HCT116 (cell line): ENCODE data around the gene ASMTL. TPM values are rescaled to one million over a fixed set of nuclear protein-coding genes. Genes with fewer than 3 reads are reported as not detected.

Source experiments
- ATAC-seq: fragments of 200-7000 bp; cut with Tn5 transposase; 2 replicates; pipeline ENCODE4 v1.9.1; 2020; ENCODE audit warnings: mild to moderate bottlenecking, moderate library complexity
- BruUV-seq: library from RNA; stranded (reverse); fragments of 400-500 nt; replicated peaks from 2 replicates; lab custom pipeline; 2021; lab: Mats Ljungman, UMichigan
- CTCF ChIA-PET: fragments of 300-600 bp; sonication (Branson Sonifier 250); formaldehyde crosslinking; loops from one replicate; lab custom pipeline; 2021; ENCODE audit warnings: antibody characterized with exemption; lab: Charles Lee
- POLR2A ChIA-PET: fragments of 300-600, 350-600 bp; sonication (Branson Sonifier 250); formaldehyde crosslinking; loops from one replicate; lab custom pipeline; 2021; ENCODE audit warnings: antibody characterized with exemption; lab: Charles Lee
- RAD21 ChIA-PET, 2 experiments: fragments of 300-600 bp; sonication (Branson Sonifier 250); formaldehyde crosslinking; loops; one replicate each; lab custom pipeline; 2023; ENCODE audit warnings: low total read pairs in 2 of 2; ENCODE audit not compliant: uncharacterized antibody in 2 of 2, unreplicated experiment in 2 of 2, low non-redundant PET in 1 of 2; lab: Charles Lee
- DNase-seq: peaks from one replicate; pipeline ENCODE4 v3.0.0-alpha.2; 2010; ENCODE audit warnings: low read depth, low spot score
- H2AFZ ChIP-seq: fragments of 200-600 bp; shearing (Covaris generic), sonication (generic); 2 replicates; pipeline ENCODE4 v1.6.1; 2017; ENCODE audit warnings: low read depth, mixed run types, mixed read lengths, antibody characterized with exemption, low read length; ENCODE audit not compliant: poor library complexity, severe bottlenecking
- H3K27ac ChIP-seq: 2 replicates; pipeline ENCODE4 v1.5.1; 2012; ENCODE audit warnings: low read depth, low read length
- H3K27me3 ChIP-seq: fragments of 200-600 bp; sonication (generic); 2 replicates; pipeline ENCODE4 v1.6.1; 2016; ENCODE audit warnings: mixed run types, low read length, mixed read lengths; ENCODE audit not compliant: insufficient read depth
- H3K36me3 ChIP-seq, 2 experiments: fragments of 200-500 bp in 1 of 2; fragments of 200-600 bp in 1 of 2; sonication (Bioruptor generic) in 1 of 2; sonication (generic) in 1 of 2; 2 replicates each; pipeline versions ENCODE4 v1.5.1 to v1.6.1; 2014 to 2016; ENCODE audit warnings: low read length in 2 of 2, inconsistent platforms in 1 of 2, mixed read lengths in 1 of 2, mixed run types in 1 of 2; ENCODE audit not compliant: insufficient read depth in 2 of 2, control insufficient read depth in 1 of 2
- H3K4me1 ChIP-seq, 2 experiments: fragments of 200-600 bp in 1 of 2; sonication (generic) in 1 of 2; 2 replicates each; pipeline versions ENCODE4 v1.5.1 to v1.6.1; 2012 to 2017; ENCODE audit warnings: low read length in 2 of 2, inconsistent platforms in 1 of 2, mild to moderate bottlenecking in 1 of 2, mixed read lengths in 1 of 2, mixed run types in 1 of 2, moderate library complexity in 1 of 2; ENCODE audit not compliant: insufficient read depth in 2 of 2, control insufficient read depth in 1 of 2
- H3K4me2 ChIP-seq: fragments of 200-600 bp; sonication (generic); 2 replicates; pipeline ENCODE4 v1.6.1; 2017; ENCODE audit warnings: mixed run types, low read length, mixed read lengths
- H3K4me3 ChIP-seq, 2 experiments: fragments of 200-600 bp in 1 of 2; sonication (generic) in 1 of 2; replicated peaks in 1 of 2; 2 replicates each; pipeline ENCODE4 v1.5.1; 2011 to 2016; ENCODE audit warnings: low read length in 2 of 2, control low read depth in 1 of 2, low read depth in 1 of 2, mild to moderate bottlenecking in 1 of 2, mixed read lengths in 1 of 2, mixed run types in 1 of 2
- H3K79me2 ChIP-seq: fragments of 200-600 bp; sonication (generic); 2 replicates; pipeline ENCODE4 v1.6.1; 2017; ENCODE audit warnings: mild to moderate bottlenecking, mixed run types, low read length, moderate library complexity, mixed read lengths; ENCODE audit not compliant: insufficient read depth
- H3K9ac ChIP-seq: fragments of 200-600 bp; sonication (generic); 2 replicates; pipeline ENCODE4 v1.6.1; 2016; ENCODE audit warnings: low read length, mixed read lengths
- H3K9me2 ChIP-seq: fragments of 200-600 bp; sonication (generic), shearing (Covaris generic); 2 replicates; pipeline ENCODE4 v1.6.1; 2017; ENCODE audit warnings: mixed run types, mild to moderate bottlenecking, moderate library complexity; ENCODE audit not compliant: insufficient read depth
- H3K9me3 ChIP-seq, 2 experiments: fragments of 200-500 bp in 1 of 2; fragments of 200-600 bp in 1 of 2; sonication (Bioruptor generic) in 1 of 2; sonication (generic) in 1 of 2; 2 replicates each; pipeline ENCODE4 v1.6.1; 2014 to 2017; ENCODE audit warnings: low read length in 2 of 2, mixed read lengths in 2 of 2, inconsistent platforms in 1 of 2, low read depth in 1 of 2, mild to moderate bottlenecking in 1 of 2, mixed run types in 1 of 2, moderate library complexity in 1 of 2; ENCODE audit not compliant: control insufficient read depth in 1 of 2, insufficient read depth in 1 of 2
- H4K20me1 ChIP-seq: fragments of 200-600 bp; sonication (generic), shearing (Covaris generic); 2 replicates; pipeline ENCODE4 v1.6.1; 2017; ENCODE audit warnings: mixed run types, mild to moderate bottlenecking, moderate library complexity; ENCODE audit not compliant: insufficient read depth
- ATF3 ChIP-seq: IDR thresholded peaks from 2 replicates; pipeline ENCODE4 v1.6.1; 2012
- CBX3 ChIP-seq: IDR thresholded peaks from 2 replicates; pipeline ENCODE4 v1.6.1; 2012; ENCODE audit warnings: low read depth
- CTCF ChIP-seq, 3 experiments: fragments of 200-600 bp in 1 of 3; sonication (generic) in 1 of 3; IDR thresholded peaks in 2 of 3; conservative IDR thresholded peaks in 1 of 3; 2 replicates each; pipeline ENCODE4 v1.5.1; 2012 to 2017; ENCODE audit warnings: low read depth in 2 of 3, low read length in 2 of 3, antibody characterized with exemption in 1 of 3, borderline replicate concordance in 1 of 3, control low read depth in 1 of 3, mild to moderate bottlenecking in 1 of 3, mixed read lengths in 1 of 3, mixed run types in 1 of 3, moderate library complexity in 1 of 3; ENCODE audit not compliant: insufficient read depth in 1 of 3
- ELF1 ChIP-seq: IDR thresholded peaks from 2 replicates; pipeline ENCODE4 v1.6.1; 2012; ENCODE audit warnings: low read depth, borderline replicate concordance
- EZH2 ChIP-seq: fragments of 200-600 bp; sonication (generic); IDR thresholded peaks from 2 replicates; pipeline ENCODE4 v1.6.1; 2017; ENCODE audit warnings: antibody characterized with exemption, mixed run types
- JUND ChIP-seq: IDR thresholded peaks from 2 replicates; pipeline ENCODE4 v1.6.1; 2012
- MAX ChIP-seq: IDR thresholded peaks from 2 replicates; pipeline ENCODE4 v1.6.1; 2012
- POLR2A ChIP-seq: IDR thresholded peaks from 2 replicates; pipeline ENCODE4 v1.7.0; 2011; ENCODE audit warnings: borderline replicate concordance; ENCODE audit not compliant: insufficient read depth, insufficient read length; ENCODE audit errors: extremely low read depth
- RAD21 ChIP-seq: IDR thresholded peaks from 2 replicates; pipeline ENCODE4 v1.6.1; 2012; ENCODE audit warnings: low read depth, mild to moderate bottlenecking
- YY1 ChIP-seq: IDR thresholded peaks from 2 replicates; pipeline ENCODE4 v1.6.1; 2011; ENCODE audit warnings: low read length, low read depth, moderate library complexity, mild to moderate bottlenecking; ENCODE audit not compliant: insufficient replicate concordance; ENCODE audit errors: extremely low read depth
- ZBTB33 ChIP-seq: IDR thresholded peaks from 2 replicates; pipeline ENCODE4 v1.6.1; 2011; ENCODE audit warnings: mild to moderate bottlenecking, low read length, moderate library complexity; ENCODE audit not compliant: insufficient replicate concordance; ENCODE audit errors: extremely low read depth
- ZNF274 ChIP-seq: fragments of 200-500 bp; sonication (Bioruptor generic); IDR thresholded peaks from 2 replicates; pipeline ENCODE4 v1.6.1; 2014; ENCODE audit warnings: mild to moderate bottlenecking, low read depth, low read length, inconsistent platforms
- intact Hi-C: fragments of 100-400 bp; cut with micrococcal nuclease; formaldehyde crosslinking; loops from 2 replicates; pipeline ENCODE4 v1.10.0; 2022
- total RNA-seq: library from RNA; stranded (reverse); gene quantifications from one replicate; pipeline ENCODE4 v1.2.1, GENCODE V29; 2021; ENCODE audit not compliant: unreplicated experiment

Gene ASMTL
- total RNA-seq, 1 experiment from 2014 or later: 59.6 TPM

- no peak for TF ChIP-seq ZNF274
- TF ChIP-seq EZH2: no peak
- TF ChIP-seq MAX: no peak
- TF ChIP-seq YY1: no peak
- TF ChIP-seq JUND: no peak
- no peak for TF ChIP-seq CTCF (IDR thresholded peaks at IDR 0.05 in 2 of 3, conservative IDR thresholded peaks at IDR 0.05 in 1 of 3; ENCODE audit: borderline replicate concordance in 1 of 3, insufficient read depth in 1 of 3, low read depth in 2 of 3, low read length in 2 of 3)
- TF ChIP-seq POLR2A: no peak
These were observed 52.7 kb downstream of the ASMTL start (continued) for GRCh38 chrX:1400049-1400448.

GRCh38 chrX:1398431-1399340 is 54.0 kb downstream of the ASMTL start:
- no peak for ATAC-seq
- no peak overlapping the region for H2AFZ ChIP-seq
- H3K27me3 ChIP-seq: no peaks in the 10 kb centered on the region
- ChIA-PET POLR2A (no interaction called here), CTCF (no interaction called here), RAD21 (no interaction called here)
- peaks cover 17% of the 10 kb centered on the region; the same call in 1 of the 2 replicates for H3K79me2 ChIP-seq
- H3K4me3 ChIP-seq: no peak overlapping the region
- H3K27ac ChIP-seq: no peak overlapping the region
- no TSS peak for BruUV-seq
- H3K9me2 ChIP-seq: no peaks in the 10 kb centered on the region
- peaks cover 6 to 11% of the 10 kb centered on the region in 2 experiments; a peak in 3 of 4 replicates for H3K4me1 ChIP-seq
- no peak overlapping the region for H3K4me2 ChIP-seq
- no peaks in the 10 kb centered on the region for H4K20me1 ChIP-seq
- no peak overlapping the region for H3K9ac ChIP-seq
- TF ChIP-seq CBX3: no peak
- no peak for TF ChIP-seq JUND
- TF ChIP-seq ZBTB33: no peak
- TF ChIP-seq ATF3: no peak
- TF ChIP-seq RAD21: no peak
- TF ChIP-seq ELF1: no peak
- intact Hi-C loops: no loop called here
- no peaks in the 10 kb centered on the region for H3K9me3 ChIP-seq
- peaks cover 4% of the 10 kb centered on the region in 2 experiments; a peak in 2 of 4 replicates for H3K36me3 ChIP-seq
- DNase-seq: no peak
